HEK293 (cell line): Measurements from ENCODE around the gene PLEKHA6.

ENCODE experiments used
- CTCF ChIA-PET: fragments of 350-600 bp; formaldehyde crosslinking; extraction: SDS; loops from one replicate; lab custom pipeline; 2021; ENCODE audit warnings: antibody characterized with exemption; lab: Yijun Ruan, JAX
- POLR2A ChIA-PET: fragments of 300-600 bp; formaldehyde crosslinking; extraction: SDS; loops from one replicate; lab custom pipeline; 2020; ENCODE audit warnings: antibody characterized with exemption, inconsistent platforms; lab: Yijun Ruan, JAX
- H3K27ac ChIP-seq: fragments of 200-500 bp; sonication (Bioruptor generic); 2 replicates; pipeline ENCODE4 v1.5.1; 2014; ENCODE audit warnings: low read depth, low read length, control low read depth, inconsistent platforms; ENCODE audit errors: extremely low read depth
- H3K36me3 ChIP-seq, 2 experiments: fragments of 200-500 bp in 1 of 2; sonication (Bioruptor generic) in 1 of 2; 1 replicate in 1 of 2; 2 replicates in 1 of 2; pipeline ENCODE4 v1.5.1; 2014 to 2017; ENCODE audit warnings: inconsistent platforms in 2 of 2, low read length in 2 of 2; ENCODE audit not compliant: control insufficient read depth in 2 of 2, insufficient read depth in 1 of 2
- H3K4me1 ChIP-seq: fragments of 200-500 bp; sonication (Bioruptor generic); 2 replicates; pipeline ENCODE4 v1.5.1; 2014; ENCODE audit warnings: mild to moderate bottlenecking, low read length, inconsistent platforms; ENCODE audit not compliant: control insufficient read depth, insufficient read depth
- H3K4me3 ChIP-seq: 2 replicates; pipeline ENCODE4 v1.5.1; 2011; ENCODE audit warnings: low read depth, mild to moderate bottlenecking, control low read depth, low read length, moderate library complexity
- H3K9me3 ChIP-seq: fragments of 200-500 bp; sonication (Bioruptor generic); 2 replicates; pipeline ENCODE4 v1.5.1; 2014; ENCODE audit warnings: low read depth, low read length, inconsistent platforms; ENCODE audit not compliant: control insufficient read depth, insufficient read depth
- GLIS1 ChIP-seq: fragments of 450-650 bp; formaldehyde crosslinking; IDR thresholded peaks from 2 replicates; pipeline ENCODE4 v1.5.1; 2016; ENCODE audit warnings: missing biosample characterization, missing genetic modification characterization
- HIC1 ChIP-seq: fragments of 450-650 bp; formaldehyde crosslinking; IDR thresholded peaks from 2 replicates; pipeline ENCODE4 v1.5.1; 2016; ENCODE audit warnings: missing biosample characterization, missing genetic modification characterization
- IKZF3 ChIP-seq: fragments of 450-650 bp; IDR thresholded peaks from 2 replicates; pipeline ENCODE4 v1.5.0; 2018; ENCODE audit warnings: missing biosample characterization, mild to moderate bottlenecking, missing genetic modification characterization, moderate library complexity
- KLF8 ChIP-seq: fragments of 450-650 bp; formaldehyde crosslinking; IDR thresholded peaks from 2 replicates; pipeline ENCODE4 v1.5.1; 2016; ENCODE audit warnings: missing biosample characterization, missing genetic modification characterization
- OSR2 ChIP-seq: fragments of 450-650 bp; formaldehyde crosslinking; IDR thresholded peaks from 2 replicates; pipeline ENCODE4 v1.5.1; 2016; ENCODE audit warnings: missing biosample characterization, missing genetic modification characterization
- SP7 ChIP-seq: fragments of 450-650 bp; formaldehyde crosslinking; IDR thresholded peaks from 2 replicates; pipeline ENCODE4 v1.5.1; 2016; ENCODE audit warnings: missing biosample characterization, missing genetic modification characterization
- YY1 ChIP-seq: fragments of 450-650 bp; formaldehyde crosslinking; IDR thresholded peaks from 2 replicates; pipeline ENCODE4 v1.5.1; 2018; ENCODE audit warnings: missing biosample characterization, missing genetic modification characterization
- ZBTB11 ChIP-seq: fragments of 450-650 bp; formaldehyde crosslinking; conservative IDR thresholded peaks from 2 replicates; pipeline ENCODE4 v1.5.1; 2016; ENCODE audit warnings: low read depth, missing biosample characterization, missing genetic modification characterization
- ZBTB26 ChIP-seq: fragments of 450-650 bp; formaldehyde crosslinking; optimal IDR thresholded peaks from 2 replicates; pipeline ENCODE3; 2016; ENCODE audit warnings: missing biosample characterization, mild to moderate bottlenecking, missing genetic modification characterization
- ZFP3 ChIP-seq: fragments of 450-650 bp; formaldehyde crosslinking; IDR thresholded peaks from 2 replicates; pipeline ENCODE4 v1.5.1; 2016; ENCODE audit warnings: low read depth, missing biosample characterization, missing genetic modification characterization
- ZNF174 ChIP-seq: fragments of 450-650 bp; formaldehyde crosslinking; IDR thresholded peaks from 2 replicates; pipeline ENCODE4 v1.5.0; 2017; ENCODE audit warnings: missing biosample characterization, mild to moderate bottlenecking, missing genetic modification characterization
- ZNF362 ChIP-seq: fragments of 450-650 bp; formaldehyde crosslinking; IDR thresholded peaks from 2 replicates; pipeline ENCODE4 v1.5.1; 2016; ENCODE audit warnings: missing biosample characterization, missing genetic modification characterization
- ZNF529 ChIP-seq: fragments of 450-650 bp; formaldehyde crosslinking; IDR thresholded peaks from 2 replicates; pipeline ENCODE4 v1.5.1; 2017; ENCODE audit warnings: missing genetic modification characterization, missing biosample characterization; ENCODE audit not compliant: insufficient replicate concordance
- ZNF571 ChIP-seq: fragments of 450-650 bp; formaldehyde crosslinking; IDR thresholded peaks from 2 replicates; pipeline ENCODE4 v1.5.0; 2017; ENCODE audit warnings: missing biosample characterization, missing genetic modification characterization
- ZNF654 ChIP-seq: fragments of 450-650 bp; formaldehyde crosslinking; IDR thresholded peaks from 2 replicates; pipeline ENCODE4 v1.5.1; 2016; ENCODE audit warnings: low read depth, missing biosample characterization, missing genetic modification characterization
- ZSCAN30 ChIP-seq: fragments of 450-650 bp; IDR thresholded peaks from 2 replicates; pipeline ENCODE4 v1.5.1; 2018; ENCODE audit warnings: missing biosample characterization, mild to moderate bottlenecking, missing genetic modification characterization, moderate library complexity

PLEKHA6 gene

GRCh38 chr1:204227351-204227750 is 132.4 kb downstream of the PLEKHA6 start:
- H3K4me3 ChIP-seq, result no peak overlapping the region
- no peak for TF ChIP-seq IKZF3 (tag by site-specific recombination)
- H3K4me1 ChIP-seq, result no peaks in the 10 kb centered on the region
- H3K27ac ChIP-seq, result no peak overlapping the region
- peaks cover 0 to 6% of the 10 kb centered on the region in 2 experiments; a peak in 1 of 3 replicates for H3K36me3 ChIP-seq
- ChIA-PET CTCF (interaction anchor here (0.9 to 1.3 kb wide), 2 partner anchors 11 to 223 kb away, joined by 3 to 4 read pairs; no protein-coding TSS in a partner anchor), POLR2A (no interaction called here)
- H3K9me3 ChIP-seq, result no peaks in the 10 kb centered on the region

- no peaks in the 10 kb centered on the region for H3K9me3 ChIP-seq
- H3K27ac ChIP-seq, result no peak overlapping the region
- TF ChIP-seq ZNF174 (tag by site-specific recombination), result no peak
- no peak for TF ChIP-seq ZNF529 (tag by site-specific recombination)
- no peak for TF ChIP-seq ZNF571
- TF ChIP-seq ZSCAN30 (tag by site-specific recombination), result no peak
- TF ChIP-seq ZBTB11 (tag by site-specific recombination), result no peak
- no peak for TF ChIP-seq ZNF654 (tag by site-specific recombination)
- no peak for TF ChIP-seq ZNF362 (tag by site-specific recombination)
- no peak for TF ChIP-seq KLF8 (tag by site-specific recombination)
- no peak for TF ChIP-seq YY1 (tag by site-specific recombination)
- no peak for TF ChIP-seq ZFP3 (tag by site-specific recombination)
- no peak for TF ChIP-seq GLIS1
- TF ChIP-seq SP7 (tag by site-specific recombination), result no peak
- TF ChIP-seq OSR2, result no peak
- no peak overlapping the region for H3K4me3 ChIP-seq
- H3K36me3 ChIP-seq, result peaks cover 0 to 6% of the 10 kb centered on the region in 2 experiments; a peak in 1 of 3 replicates
- POLR2A ChIA-PET, result no interaction called here
- H3K4me1 ChIP-seq, result no peaks in the 10 kb centered on the region
- CTCF ChIA-PET, result interaction anchor here (0.5 kb wide), 1 partner anchor 174 kb away, joined by 3 read pairs; no protein-coding TSS in a partner anchor
These were observed 133.6 kb downstream of the PLEKHA6 start for GRCh38 chr1:204225841-204226735.

- TF ChIP-seq HIC1 (tag by site-specific recombination) (no peak), ZBTB26 (tag by site-specific recombination) (no peak)
- no peak overlapping the region for H3K27ac ChIP-seq
- no peaks in the 10 kb centered on the region for H3K9me3 ChIP-seq
- peaks cover 0 to 6% of the 10 kb centered on the region in 2 experiments; a peak in 1 of 3 replicates for H3K36me3 ChIP-seq
- CTCF ChIA-PET, result interaction anchor here (0.8 to 0.9 kb wide), 2 partner anchors 17 to 174 kb away, joined by 3 read pairs; no protein-coding TSS in a partner anchor
- POLR2A ChIA-PET, result interaction anchor here (1.6 kb wide), 1 partner anchor 11 kb away, joined by 3 read pairs; the partner anchor contains the start of gene GOLT1A
- H3K4me1 ChIP-seq, result no peaks in the 10 kb centered on the region
- H3K4me3 ChIP-seq, result no peak overlapping the region
These were observed 135.1 kb downstream of the PLEKHA6 start for GRCh38 chr1:204224655-204225054.
